ENCODE measurements around the gene CTNS.
A peak's percentile ranks its signal among the peaks of the same experiment; 100 is the strongest.

CTNS gene

DNA sequence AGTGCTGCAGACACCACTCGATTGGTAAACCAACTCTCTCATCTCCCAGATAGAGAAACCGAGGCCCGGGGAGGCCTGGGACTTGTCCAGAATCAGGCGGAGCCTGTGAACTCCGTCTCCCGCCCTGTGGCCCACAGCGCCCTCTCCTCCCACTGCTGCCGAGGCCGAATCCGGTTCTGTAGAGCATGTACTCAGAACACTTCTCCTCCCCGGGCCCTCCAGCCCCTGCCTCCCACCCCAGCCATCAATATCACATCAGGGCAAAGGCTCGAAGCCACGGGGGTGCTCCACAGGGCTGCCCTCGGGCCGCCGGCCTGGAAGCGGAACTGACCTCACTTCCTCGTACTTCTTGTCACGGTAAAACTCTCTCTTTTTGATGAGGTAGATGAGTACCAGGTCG is 45.0 kb downstream of the CTNS start:
- peaks cover 19% of the 10 kb centered on the region for H3K4me1 Mint-ChIP-seq
- H3K36me3 Mint-ChIP-seq, result peaks cover 53% of the 10 kb centered on the region
- H3K27ac Mint-ChIP-seq, result peak overlapping the region; percentile 40
- H3K9me3 Mint-ChIP-seq, result no peaks in the 10 kb centered on the region
- H3K4me3 Mint-ChIP-seq, result no peak overlapping the region
- ATAC-seq, result no peak
- no peak for DNase-seq (ENCODE audit: low spot score in 2 of 2)

DNA sequence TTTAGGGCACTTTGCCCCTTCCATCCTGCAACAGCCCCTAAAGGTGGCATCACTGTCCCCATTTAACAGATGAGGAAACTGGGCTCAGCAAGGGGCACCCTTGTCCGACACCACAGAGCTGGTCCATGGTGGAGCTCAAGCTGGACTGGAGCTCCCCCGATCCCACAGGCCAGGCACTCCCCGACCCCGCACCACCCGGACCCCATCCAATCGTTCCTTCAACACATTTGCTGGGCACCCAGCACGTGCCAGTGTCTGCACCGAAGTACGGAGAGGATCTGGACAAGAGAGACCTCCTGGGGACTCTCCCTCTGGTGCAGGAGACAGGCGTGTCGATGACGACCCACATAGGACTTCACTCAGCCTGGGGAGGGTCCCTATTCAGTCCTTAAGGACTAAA is 45.5 kb downstream of the CTNS start:
- DNase-seq (ENCODE audit: low spot score in 2 of 2) (no peak), ATAC-seq (no peak)
- Mint-ChIP-seq H3K27ac (peak overlapping the region; percentile 40), H3K9me3 (no peaks in the 10 kb centered on the region), H3K4me1 (peaks cover 19% of the 10 kb centered on the region), H3K36me3 (peaks cover 53% of the 10 kb centered on the region), H3K4me3 (no peak overlapping the region)

- ATAC-seq (peak; percentile 88), DNase-seq (ENCODE audit: low spot score in 2 of 2) (peak; percentile 57 to 82)
- Mint-ChIP-seq H3K9me3 (no peaks in the 10 kb centered on the region), H3K4me3 (no peak overlapping the region), H3K4me1 (peaks cover 19% of the 10 kb centered on the region), H3K36me3 (peaks cover 47% of the 10 kb centered on the region), H3K27ac (no peak overlapping the region)
Observed at GRCh38 chr17:3683054-3683511, 46.5 kb downstream of the CTNS start.

GRCh38 chr17:3685174-3685573 is 48.6 kb downstream of the CTNS start:
- H3K27ac Mint-ChIP-seq, result no peak overlapping the region
- H3K36me3 Mint-ChIP-seq, result peaks cover 47% of the 10 kb centered on the region
- no peak for DNase-seq (ENCODE audit: low spot score in 2 of 2)
- no peak overlapping the region for H3K4me3 Mint-ChIP-seq
- no peaks in the 10 kb centered on the region for H3K9me3 Mint-ChIP-seq
- no peak for ATAC-seq
- H3K4me1 Mint-ChIP-seq, result peaks cover 19% of the 10 kb centered on the region

DNA sequence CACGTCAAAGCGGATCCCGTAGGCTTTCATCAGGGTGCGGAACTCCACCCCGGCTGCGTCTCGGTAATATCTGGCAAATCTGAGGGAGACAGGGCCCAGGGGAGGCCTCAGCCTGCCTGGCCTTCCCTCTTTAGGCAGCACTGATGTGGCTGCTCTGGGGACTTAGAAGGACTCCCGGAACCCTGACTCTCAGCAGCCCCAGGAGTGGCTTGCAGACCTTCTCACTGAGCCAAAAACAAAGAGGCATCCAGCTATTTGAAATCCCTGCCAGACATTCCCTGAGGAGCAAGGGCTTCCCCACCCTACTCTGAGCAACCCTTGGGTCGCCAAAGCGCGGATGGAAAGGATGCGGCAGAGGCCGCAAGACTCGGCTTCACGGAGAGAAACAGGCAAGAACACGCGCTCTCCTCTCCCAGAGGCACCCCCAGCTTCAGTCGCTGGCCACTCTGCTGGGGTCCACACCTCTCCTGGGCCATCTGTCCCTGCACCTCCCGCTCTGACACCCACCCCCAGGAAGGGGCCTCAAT is 51.5 kb downstream of the CTNS start:
- Mint-ChIP-seq H3K9me3 (no peaks in the 10 kb centered on the region), H3K27ac (no peak overlapping the region), H3K4me3 (no peak overlapping the region), H3K4me1 (peaks cover 14% of the 10 kb centered on the region), H3K36me3 (peaks cover 41% of the 10 kb centered on the region)
- no peak for DNase-seq (ENCODE audit: low spot score in 2 of 2)
- ATAC-seq, result no peak

- H3K9me3 Mint-ChIP-seq, result no peaks in the 10 kb centered on the region
- no peak overlapping the region for H3K27ac Mint-ChIP-seq
- H3K4me3 Mint-ChIP-seq, result no peak overlapping the region
- peaks cover 37% of the 10 kb centered on the region for H3K36me3 Mint-ChIP-seq
- ATAC-seq (no peak), DNase-seq (ENCODE audit: low spot score in 2 of 2) (no peak)
- peaks cover 13% of the 10 kb centered on the region for H3K4me1 Mint-ChIP-seq
Observed at GRCh38 chr17:3688852-3689261, 52.3 kb downstream of the CTNS start.

- ATAC-seq, result no peak
- DNase-seq (ENCODE audit: low spot score in 2 of 2), result no peak
- Mint-ChIP-seq H3K9me3 (no peaks in the 10 kb centered on the region), H3K36me3 (peaks cover 37% of the 10 kb centered on the region), H3K4me3 (no peak overlapping the region), H3K27ac (no peak overlapping the region), H3K4me1 (peaks cover 19% of the 10 kb centered on the region)
Observed at GRCh38 chr17:3689262-3690093, 52.9 kb downstream of the CTNS start.

DNA sequence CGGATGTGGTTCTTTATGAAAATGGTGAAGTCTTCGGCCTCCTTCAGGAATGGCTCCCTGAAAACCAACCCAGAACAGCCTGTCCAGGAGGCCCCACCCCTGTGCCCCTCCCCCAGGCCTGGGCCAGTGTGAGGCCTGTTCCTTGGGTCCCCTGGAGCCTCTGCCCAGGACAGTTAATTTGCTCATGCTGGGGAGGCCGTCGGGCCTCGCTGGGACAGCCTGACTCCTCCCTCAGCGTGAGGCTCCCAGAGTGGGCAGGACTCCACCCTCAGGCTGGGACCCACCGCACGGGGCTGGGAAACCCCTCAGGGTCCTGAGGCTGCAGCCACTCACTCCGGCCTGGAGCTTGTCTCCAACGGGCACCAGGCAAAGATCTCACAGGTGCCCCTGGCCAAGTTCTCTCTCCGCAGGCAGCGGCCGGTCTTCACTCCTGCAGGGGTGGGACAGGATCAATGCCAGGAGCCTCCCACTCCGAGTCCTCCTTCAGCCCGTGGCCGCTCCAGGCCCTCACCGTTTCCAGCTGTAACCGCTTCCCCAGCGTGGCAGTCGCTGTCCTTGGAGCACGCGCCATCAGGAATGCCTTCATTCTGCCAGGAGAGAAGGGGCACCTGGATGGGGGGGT is 53.6 kb downstream of the CTNS start:
- peaks cover 32% of the 10 kb centered on the region for H3K36me3 Mint-ChIP-seq
- no peak overlapping the region for H3K4me3 Mint-ChIP-seq
- ATAC-seq, result no peak
- no peak for DNase-seq (ENCODE audit: low spot score in 2 of 2)
- H3K27ac Mint-ChIP-seq, result no peak overlapping the region
- peaks cover 23% of the 10 kb centered on the region for H3K4me1 Mint-ChIP-seq
- H3K9me3 Mint-ChIP-seq, result no peaks in the 10 kb centered on the region

DNA sequence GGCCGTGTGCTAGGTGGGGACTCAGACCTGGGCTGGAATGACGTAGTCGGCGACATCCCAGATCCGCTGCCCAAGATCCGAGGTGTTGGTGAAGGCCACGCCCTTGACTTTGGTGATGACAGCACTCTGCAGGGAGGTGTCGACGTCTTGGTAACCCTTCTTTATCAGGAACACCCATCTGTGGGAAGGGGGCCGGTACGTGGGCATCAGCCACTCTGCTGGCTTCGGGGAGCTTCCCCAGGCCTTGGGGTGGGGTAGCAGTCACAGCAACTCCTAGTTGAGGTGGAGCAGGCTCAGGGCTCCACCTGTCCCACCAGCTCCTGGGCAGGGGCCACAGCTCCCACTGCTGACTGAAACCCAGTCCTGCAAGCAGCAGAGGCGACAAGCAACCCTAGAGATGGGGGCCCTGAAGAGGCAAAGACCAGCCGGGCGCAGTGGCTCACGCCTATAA is 55.1 kb downstream of the CTNS start:
- peaks cover 30% of the 10 kb centered on the region for H3K4me1 Mint-ChIP-seq
- DNase-seq (ENCODE audit: low spot score in 2 of 2) (no peak), ATAC-seq (no peak)
- H3K36me3 Mint-ChIP-seq, result peaks cover 37% of the 10 kb centered on the region
- H3K9me3 Mint-ChIP-seq, result no peaks in the 10 kb centered on the region
- H3K4me3 Mint-ChIP-seq, result no peak overlapping the region
- no peak overlapping the region for H3K27ac Mint-ChIP-seq

DNA sequence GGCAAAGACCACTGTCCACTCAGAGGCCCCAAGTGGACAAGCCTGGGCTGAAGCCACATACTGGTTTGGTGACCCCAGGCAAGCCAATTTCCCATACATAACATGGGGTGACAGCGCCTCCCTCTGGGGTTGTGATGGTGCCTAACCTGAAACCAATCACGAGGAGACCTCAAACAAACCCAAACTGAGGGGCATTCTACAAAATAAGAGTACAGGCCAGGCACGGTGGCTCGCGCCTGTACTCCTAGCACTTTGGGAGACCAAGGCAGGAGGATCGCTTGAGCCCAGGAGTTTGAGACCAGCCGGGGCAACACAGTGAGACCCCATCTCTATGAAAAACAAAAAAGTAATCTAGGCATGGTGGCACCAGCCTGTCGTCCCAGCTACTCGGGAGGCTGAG is 55.8 kb downstream of the CTNS start:
- H3K4me1 Mint-ChIP-seq, result peaks cover 30% of the 10 kb centered on the region
- H3K9me3 Mint-ChIP-seq, result no peaks in the 10 kb centered on the region
- no peak overlapping the region for H3K4me3 Mint-ChIP-seq
- DNase-seq (ENCODE audit: low spot score in 2 of 2) (no peak), ATAC-seq (no peak)
- H3K27ac Mint-ChIP-seq, result no peak overlapping the region
- peaks cover 37% of the 10 kb centered on the region for H3K36me3 Mint-ChIP-seq

- peaks cover 30% of the 10 kb centered on the region for H3K4me1 Mint-ChIP-seq
- ATAC-seq (no peak), DNase-seq (ENCODE audit: low spot score in 2 of 2) (no peak)
- H3K9me3 Mint-ChIP-seq, result no peaks in the 10 kb centered on the region
- H3K36me3 Mint-ChIP-seq, result peaks cover 37% of the 10 kb centered on the region
- peak overlapping the region; percentile 77 for H3K4me3 Mint-ChIP-seq
- no peak overlapping the region for H3K27ac Mint-ChIP-seq
Observed at GRCh38 chr17:3693141-3693540, 56.6 kb downstream of the CTNS start.

- Mint-ChIP-seq H3K4me1 (peaks cover 30% of the 10 kb centered on the region), H3K36me3 (peaks cover 37% of the 10 kb centered on the region), H3K4me3 (peak overlapping the region; percentile 77), H3K9me3 (no peaks in the 10 kb centered on the region), H3K27ac (peak overlapping the region; percentile 8)
- DNase-seq (ENCODE audit: low spot score in 2 of 2) (peak; percentile 59 to 88), ATAC-seq (peak; percentile 94)
Observed at GRCh38 chr17:3693829-3694231, 57.3 kb downstream of the CTNS start.

DNA sequence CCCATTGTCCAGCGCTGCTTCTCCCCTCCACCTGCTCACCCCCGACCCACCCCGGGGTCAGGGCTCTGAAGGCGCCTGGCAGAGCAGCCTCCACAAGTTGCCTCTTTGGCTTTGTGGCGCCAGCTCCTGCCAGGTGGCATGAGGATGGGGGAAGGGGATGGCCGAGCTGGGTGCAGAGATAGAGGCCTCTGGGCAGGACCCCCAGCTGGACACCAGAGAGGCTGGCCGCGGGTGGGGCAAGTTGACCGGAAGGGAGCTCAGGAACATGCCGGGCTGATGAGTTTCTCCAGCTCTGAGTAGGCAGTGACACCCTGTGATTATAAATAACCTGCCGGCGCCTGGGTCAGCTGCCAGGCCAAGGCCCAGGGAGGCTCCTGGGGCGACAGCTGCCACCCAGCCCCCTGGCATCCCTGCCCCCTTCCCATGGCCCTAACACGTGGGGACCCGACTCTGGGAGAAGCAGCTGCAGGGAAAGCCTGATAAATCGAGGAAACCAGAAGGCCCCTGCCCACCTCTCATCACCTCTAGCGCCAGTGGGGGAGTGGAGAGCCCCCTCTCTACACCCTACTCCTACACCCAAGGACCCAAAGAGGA is 58.7 kb downstream of the CTNS start:
- H3K27ac Mint-ChIP-seq, result peak overlapping the region; percentile 67
- peak; percentile 8 for ATAC-seq
- H3K4me3 Mint-ChIP-seq, result peak overlapping the region; percentile 77

GRCh38 chr17:3695723-3696411 is 59.3 kb downstream of the CTNS start, which contains the start of gene P2RX5:
Gene P2RX5, minus strand, starts transcription at chr17:3696155. Its CDS starts 150 bp downstream, at chr17:3696005.
- H3K27ac Mint-ChIP-seq, result no peak within 1 kb of the TSS
- ATAC-seq, result peak; percentile 55
- H3K9me3 Mint-ChIP-seq, result no peaks in the 10 kb centered on the region
- peak in 1 of 2 donors; percentile 72 for DNase-seq (ENCODE audit: low spot score in 2 of 2)
- H3K4me1 Mint-ChIP-seq, result peaks cover 27% of the 10 kb centered on the region
- H3K36me3 Mint-ChIP-seq, result peaks cover 21% of the 10 kb centered on the region
- H3K4me3 Mint-ChIP-seq, result peak within 1 kb of the TSS; percentile 77

More for the DNA sequence above, 58.7 kb downstream of the CTNS start:
- Mint-ChIP-seq H3K4me1 (peaks cover 30% of the 10 kb centered on the region), H3K9me3 (no peaks in the 10 kb centered on the region), H3K36me3 (peaks cover 27% of the 10 kb centered on the region)
- DNase-seq (ENCODE audit: low spot score in 2 of 2), result peak in 1 of 2 donors; percentile 67

- Mint-ChIP-seq H3K27ac (no peak overlapping the region), H3K36me3 (peaks cover 17% of the 10 kb centered on the region), H3K9me3 (no peaks in the 10 kb centered on the region), H3K4me1 (peaks cover 20% of the 10 kb centered on the region), H3K4me3 (peak overlapping the region; percentile 77)
- ATAC-seq, result no peak
- DNase-seq (ENCODE audit: low spot score in 2 of 2), result no peak
Observed at GRCh38 chr17:3697103-3697476, 60.5 kb downstream of the CTNS start.

Data from stimulated activated effector memory CD8-positive, alpha-beta T cell treated with anti-CD3 and anti-CD28 coated beads, Interleukin-12 subunit alpha, Interleukin-12 subunit beta, amount 100 ng/mL, for 72 hours (primary cell).